ENCODE data around the gene CACNA1H. TPM values are rescaled to one million over a fixed set of nuclear protein-coding genes. Genes with fewer than 3 reads are reported as not detected.
"Not testable (repeated sequence)": the region's sequence is repeated elsewhere in the genome, so short reads cannot be mapped to it uniquely, and the experiment has no call there.

CACNA1H gene
- total RNA-seq, 1 donor from 2014 or later: 40.3 TPM

GRCh38 chr16:1253701-1254364 lies 100.9 kb downstream of the CACNA1H start:
- DNase-seq: not testable (repeated sequence)

- DNase-seq: not testable (repeated sequence)
Observed at GRCh38 chr16:1254821-1255220, 101.9 kb downstream of the CACNA1H start.

- not testable (repeated sequence) for DNase-seq
Observed at GRCh38 chr16:1255276-1256122, 102.6 kb downstream of the CACNA1H start, which contains the start of gene TPSD1. TPSD1 (plus strand) TSS chr16:1256069; CDS start chr16:1256281, 212 bp downstream.

GRCh38 chr16:1256296-1256873 lies 103.5 kb downstream of the CACNA1H start:
- not testable (repeated sequence) for DNase-seq

- DNase-seq: no peak
Observed at GRCh38 chr16:1256874-1257322, 104.0 kb downstream of the CACNA1H start.

- DNase-seq: no peak
Observed at GRCh38 chr16:1257561-1258224, 104.8 kb downstream of the CACNA1H start.

GRCh38 chr16:1258225-1258600 lies 105.3 kb downstream of the CACNA1H start:
- DNase-seq: no peak

GRCh38 chr16:1258906-1259759 lies 106.2 kb downstream of the CACNA1H start:
- DNase-seq: peak; percentile 22

GRCh38 chr16:1259760-1260068 lies 106.8 kb downstream of the CACNA1H start:
- no peak for DNase-seq

GRCh38 chr16:1260101-1260680 lies 107.3 kb downstream of the CACNA1H start:
- DNase-seq: no peak

- no peak for DNase-seq
Observed at GRCh38 chr16:1261131-1261892, 108.4 kb downstream of the CACNA1H start.

- DNase-seq: no peak
Observed at GRCh38 chr16:1262210-1262845, 109.4 kb downstream of the CACNA1H start.

GRCh38 chr16:1262846-1263221 lies 109.9 kb downstream of the CACNA1H start:
- no peak for DNase-seq

- no peak for DNase-seq
Observed at GRCh38 chr16:1263591-1264344, 110.9 kb downstream of the CACNA1H start.

- DNase-seq: no peak
Observed at GRCh38 chr16:1264345-1265089, 111.6 kb downstream of the CACNA1H start.

- DNase-seq: no peak
Observed at GRCh38 chr16:1265090-1265630, 112.3 kb downstream of the CACNA1H start.

GRCh38 chr16:1265826-1266225 lies 112.9 kb downstream of the CACNA1H start:
- no peak for DNase-seq

GRCh38 chr16:1269418-1269817 lies 116.5 kb downstream of the CACNA1H start:
- DNase-seq: not testable (repeated sequence)
